HAP-1 (cell line): ENCODE data around the gene PICK1.
"Not testable (repeated sequence)": the region's sequence is repeated elsewhere in the genome, so short reads cannot be mapped to it uniquely, and the experiment has no call there.

Experiments
- DNase-seq, 2 experiments: peaks; one replicate each; pipeline ENCODE4 v3.0.0-alpha.2; 2016 to 2020; ENCODE audit warnings: low spot score in 2 of 2
- H3K27me3 ChIP-seq: fragments of 250-450 bp; sonication (Bioruptor Pico); 2 replicates; pipeline ENCODE4 v1.5.1; 2020; ENCODE audit warnings: low read depth, mild to moderate bottlenecking, moderate library complexity
- H3K36me3 ChIP-seq: fragments of 250-450 bp; sonication (Bioruptor Pico); replicated peaks from 2 replicates; pipeline ENCODE4 v1.5.1; 2020; ENCODE audit warnings: mild to moderate bottlenecking
- H3K4me1 ChIP-seq: fragments of 250-450 bp; sonication (Bioruptor Pico); 2 replicates; pipeline ENCODE4 v1.5.1; 2020; ENCODE audit warnings: mild to moderate bottlenecking
- H3K4me3 ChIP-seq: fragments of 250-450 bp; sonication (Bioruptor Pico); 2 replicates; pipeline ENCODE4 v1.5.1; 2020; ENCODE audit warnings: mild to moderate bottlenecking, moderate library complexity
- H3K9me3 ChIP-seq: fragments of 250-450 bp; sonication (Bioruptor Pico); 2 replicates; pipeline ENCODE4 v1.5.1; 2020; ENCODE audit warnings: mild to moderate bottlenecking, moderate library complexity
- in situ Hi-C: fragments of 300-500 bp; cut with MboI; formaldehyde crosslinking; loops from 3 replicates; pipeline ENCODE4 v1.14.3; 2020; ENCODE audit warnings: low sequenced_read_pairs, inconsistent platforms, mixed read lengths

PICK1 gene

GRCh38 chr22:38035530-38035885 is 21.7 kb upstream of the PICK1 start:
- peaks cover 6% of the 10 kb centered on the region for H3K4me1 ChIP-seq

DNA sequence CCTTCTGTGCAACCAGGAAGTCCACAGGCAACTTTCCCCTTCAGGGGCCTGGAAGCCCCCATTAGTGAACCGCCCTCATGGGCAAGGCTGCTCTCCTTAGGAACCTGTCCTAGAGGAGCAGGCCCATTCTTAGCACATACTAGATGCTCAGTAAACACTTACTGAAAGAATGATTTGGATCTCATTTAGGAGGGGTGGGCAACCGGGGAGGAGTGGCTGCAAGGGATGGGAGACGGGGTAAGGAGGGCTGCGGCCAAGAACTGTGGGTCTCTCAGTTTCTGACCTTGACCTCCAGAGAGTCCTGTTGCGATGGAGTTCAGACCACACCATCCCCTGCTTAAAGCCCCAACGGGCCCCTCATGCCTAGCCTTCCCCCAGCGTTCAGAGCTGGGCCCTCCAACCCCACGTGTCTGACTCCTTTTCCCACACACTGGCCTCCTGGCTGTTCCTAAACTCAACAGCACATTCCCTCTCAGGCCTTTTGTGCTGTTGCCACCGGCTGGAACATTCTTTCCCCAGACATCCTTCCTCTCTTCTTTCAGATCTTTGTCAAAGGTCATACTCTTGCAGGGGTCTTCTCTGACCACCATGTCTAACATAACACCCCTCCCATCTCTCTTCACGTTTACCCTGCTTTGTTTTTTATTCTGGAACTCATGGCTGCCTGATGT is 20.7 kb upstream of the PICK1 start:
- Histone ChIP-seq H3K4me3 (no peak overlapping the region), H3K27me3 (no peaks in the 10 kb centered on the region), H3K9me3 (no peaks in the 10 kb centered on the region), H3K4me1 (peaks cover 6% of the 10 kb centered on the region), H3K36me3 (no peaks in the 10 kb centered on the region)
- DNase-seq = no peak
- in situ Hi-C loops = no loop called here

More at GRCh38 chr22:38035530-38035885, 21.7 kb upstream of the PICK1 start:
- no peak for DNase-seq
- H3K4me3 ChIP-seq = no peak overlapping the region
- H3K9me3 ChIP-seq = no peaks in the 10 kb centered on the region
- no peaks in the 10 kb centered on the region for H3K36me3 ChIP-seq
- in situ Hi-C loops = no loop called here
- no peaks in the 10 kb centered on the region for H3K27me3 ChIP-seq

DNA sequence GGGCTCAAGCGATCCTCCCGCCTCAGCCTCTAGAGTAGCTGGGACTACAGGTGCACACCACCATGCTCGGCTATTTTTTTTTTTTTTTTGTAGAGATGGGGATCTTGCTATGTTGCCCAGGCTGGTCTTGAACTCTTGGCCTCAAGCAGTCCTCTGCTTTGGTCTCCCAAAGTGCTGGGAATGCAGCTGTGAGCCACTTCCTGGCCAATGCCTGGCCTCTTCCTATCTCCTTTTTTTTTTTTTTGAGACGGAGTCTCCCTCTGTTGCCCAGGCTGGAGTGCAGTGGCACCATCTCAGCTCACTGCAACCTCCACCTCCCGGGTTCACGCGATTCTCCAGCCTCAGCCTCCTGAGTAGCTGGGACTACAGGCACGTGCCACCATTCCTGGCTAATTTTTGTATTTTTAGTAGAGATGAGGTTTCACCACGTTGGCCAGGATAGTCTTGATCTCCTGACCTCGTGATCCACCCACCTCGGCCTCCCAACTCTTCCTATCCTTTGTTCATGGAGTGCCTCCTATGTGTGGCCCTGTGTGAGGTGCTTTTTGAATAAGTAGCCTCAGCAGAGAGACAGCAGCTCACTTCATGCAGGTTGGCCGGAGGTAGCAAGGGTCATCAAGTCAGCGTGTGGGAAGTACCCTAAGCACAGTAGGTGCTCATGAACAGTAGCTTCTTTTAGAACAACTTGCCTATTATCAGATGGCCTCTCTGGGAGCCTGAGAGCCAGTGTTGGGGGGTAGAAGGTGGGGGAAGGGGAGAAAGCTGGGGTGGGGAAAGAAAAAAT is 19.6 kb upstream of the PICK1 start:
- H3K4me1 ChIP-seq, H3K27me3 ChIP-seq, H3K4me3 ChIP-seq, H3K36me3 ChIP-seq, in situ Hi-C loops, DNase-seq, H3K9me3 ChIP-seq: not testable (repeated sequence)

DNA sequence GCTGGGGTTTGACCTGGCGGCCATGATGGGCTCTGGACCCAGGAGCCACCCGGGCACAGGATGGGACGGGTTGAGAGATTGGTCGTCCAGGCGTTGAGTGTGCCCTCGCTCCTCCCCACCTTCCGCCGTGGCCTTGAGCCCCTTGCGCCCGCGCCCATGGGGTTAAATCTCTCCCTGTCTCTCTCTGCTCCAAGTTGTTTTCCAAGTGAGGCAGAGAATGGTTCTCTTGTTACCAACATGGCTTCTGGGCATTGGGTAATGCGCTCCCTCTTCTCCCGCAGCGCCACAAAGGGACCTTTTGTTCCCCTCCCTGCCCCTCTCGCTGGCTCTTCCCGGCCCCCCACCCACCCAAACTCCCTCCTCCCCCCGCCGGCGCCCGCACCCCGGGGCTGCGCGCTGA is 18.8 kb upstream of the PICK1 start:
- no peak overlapping the region for H3K4me3 ChIP-seq
- no peak for DNase-seq

DNA sequence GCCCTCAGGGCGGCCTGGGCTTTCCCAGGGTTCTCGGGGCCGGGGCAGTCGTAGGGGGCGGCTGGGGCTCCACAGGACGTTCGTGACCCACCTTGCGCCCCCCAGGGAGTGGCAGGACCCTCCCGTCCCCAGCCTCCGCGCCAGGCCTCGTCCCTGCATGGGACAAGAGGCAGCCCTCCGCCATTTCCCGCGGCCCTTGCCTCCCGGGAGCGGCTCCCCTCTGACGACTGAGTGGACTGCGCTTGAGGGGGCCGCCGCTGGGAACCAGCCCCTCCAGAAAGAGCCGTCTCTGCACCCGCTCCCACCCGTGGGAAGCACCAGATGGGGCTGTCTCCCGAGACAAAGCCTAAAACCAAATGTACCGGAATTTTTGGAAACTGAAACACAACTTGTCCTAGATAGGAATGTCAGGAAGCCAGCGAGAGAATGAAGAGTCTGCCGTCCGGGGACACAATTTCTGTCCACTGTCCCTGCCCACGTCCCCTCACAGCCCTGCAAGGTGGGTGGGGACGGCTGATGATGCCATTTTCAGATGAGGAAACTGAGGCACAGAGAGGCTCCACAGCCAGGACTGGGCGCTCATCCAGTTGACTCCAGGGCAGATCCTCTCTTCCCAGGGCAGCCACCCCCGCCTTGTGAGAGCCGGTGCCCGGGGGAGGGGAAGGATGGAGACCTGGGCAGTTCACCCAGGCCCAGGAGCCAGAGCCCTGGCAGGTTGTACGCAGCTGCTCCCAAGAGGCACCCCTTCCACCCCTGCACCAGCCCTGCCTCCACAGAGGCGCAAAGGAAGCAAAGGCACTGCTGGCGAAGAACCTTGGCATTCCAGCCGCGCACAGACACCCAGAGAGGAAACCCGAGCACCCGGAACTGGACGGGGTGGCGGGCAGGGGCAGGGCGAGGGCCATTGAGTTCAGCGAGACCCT is 18.1 kb upstream of the PICK1 start:
- no peak overlapping the region for H3K4me3 ChIP-seq
- H3K9me3 ChIP-seq = no peaks in the 10 kb centered on the region
- H3K4me1 ChIP-seq = peaks cover 5% of the 10 kb centered on the region; the same call in 1 of the 2 replicates
- no peaks in the 10 kb centered on the region for H3K36me3 ChIP-seq
- no peaks in the 10 kb centered on the region for H3K27me3 ChIP-seq
- DNase-seq = no peak
- in situ Hi-C loops = no loop called here

More for the DNA sequence above, 18.8 kb upstream of the PICK1 start:
- in situ Hi-C loops = no loop called here
- Histone ChIP-seq H3K4me1 (peaks cover 6% of the 10 kb centered on the region), H3K36me3 (no peaks in the 10 kb centered on the region), H3K9me3 (no peaks in the 10 kb centered on the region), H3K27me3 (no peaks in the 10 kb centered on the region)

GRCh38 chr22:38040953-38041759 is 16.0 kb upstream of the PICK1 start:
- Histone ChIP-seq H3K4me3 (no peak overlapping the region), H3K27me3 (no peaks in the 10 kb centered on the region), H3K36me3 (no peaks in the 10 kb centered on the region), H3K4me1 (no peaks in the 10 kb centered on the region), H3K9me3 (no peaks in the 10 kb centered on the region)
- in situ Hi-C loops = no loop called here
- no peak for DNase-seq

- Histone ChIP-seq H3K36me3 (no peaks in the 10 kb centered on the region), H3K9me3 (no peaks in the 10 kb centered on the region), H3K4me3 (no peak overlapping the region), H3K4me1 (no peaks in the 10 kb centered on the region), H3K27me3 (no peaks in the 10 kb centered on the region)
- in situ Hi-C loops = no loop called here
- no peak for DNase-seq
Measured at GRCh38 chr22:38041760-38042487, 15.3 kb upstream of the PICK1 start.

DNA sequence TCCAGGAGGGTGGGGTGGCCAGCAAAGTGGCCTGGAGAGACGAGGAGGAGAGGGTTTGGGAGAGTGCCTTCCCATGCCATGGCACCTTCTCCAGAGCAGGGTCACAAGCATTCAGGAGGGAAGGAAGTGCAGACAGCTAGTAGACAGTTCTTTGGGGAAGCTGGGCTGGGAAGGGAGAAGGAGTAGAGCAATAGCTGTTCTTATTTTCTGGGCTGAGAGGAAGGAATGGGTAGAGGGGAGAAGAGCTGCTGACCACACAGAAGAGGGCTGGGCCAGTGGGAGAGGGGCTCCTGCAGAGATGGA is 14.8 kb upstream of the PICK1 start:
- H3K36me3 ChIP-seq = no peaks in the 10 kb centered on the region
- DNase-seq = no peak
- no peak overlapping the region for H3K4me3 ChIP-seq
- H3K4me1 ChIP-seq = no peaks in the 10 kb centered on the region
- H3K9me3 ChIP-seq = no peaks in the 10 kb centered on the region
- H3K27me3 ChIP-seq = no peaks in the 10 kb centered on the region
- in situ Hi-C loops = no loop called here

DNA sequence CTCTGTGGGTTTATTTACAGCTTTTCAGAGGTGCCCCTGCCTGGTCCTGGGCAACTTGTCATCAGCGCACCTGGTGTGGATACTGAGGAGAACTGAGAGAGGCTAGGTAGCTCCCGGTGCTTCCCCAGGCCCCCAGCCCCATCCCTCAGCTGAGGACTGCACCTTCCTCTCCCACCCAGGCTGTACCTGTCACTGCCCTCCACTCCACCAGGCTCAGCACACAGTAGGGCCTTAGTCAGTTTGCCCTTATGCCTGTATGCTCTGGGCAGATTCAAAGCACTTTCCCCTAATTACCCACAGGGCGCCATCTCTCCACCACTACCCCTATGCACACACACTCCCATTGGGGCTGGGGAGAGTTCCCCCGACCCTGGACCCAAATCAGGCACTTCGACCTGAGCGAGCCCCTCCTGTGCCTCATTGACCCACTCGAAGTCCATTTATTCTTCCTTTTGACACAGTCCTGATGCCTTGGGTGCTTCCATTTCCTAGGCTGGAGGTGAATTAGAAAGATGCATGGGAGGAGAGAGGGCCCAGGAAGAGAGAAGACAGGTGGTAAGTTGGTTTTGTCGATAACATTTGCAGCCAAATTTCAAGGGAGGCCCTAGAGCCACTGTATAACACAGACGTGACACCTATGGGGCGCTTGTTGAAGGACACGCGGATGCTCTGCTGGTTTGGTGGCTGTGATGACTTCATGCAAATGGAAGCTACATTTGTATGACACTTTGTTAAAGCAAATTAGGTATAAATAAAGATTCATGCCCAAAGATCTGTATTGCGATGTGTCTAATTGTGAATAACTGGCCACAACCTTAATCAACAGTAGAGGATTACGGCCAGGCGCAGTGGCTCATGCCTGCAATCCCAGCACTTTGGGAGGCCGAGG is 13.8 kb upstream of the PICK1 start:
- Histone ChIP-seq H3K36me3 (no peaks in the 10 kb centered on the region), H3K4me3 (no peak overlapping the region), H3K27me3 (peaks cover 5% of the 10 kb centered on the region; the same call in 1 of the 2 replicates), H3K4me1 (no peaks in the 10 kb centered on the region), H3K9me3 (no peaks in the 10 kb centered on the region)
- DNase-seq = no peak
- in situ Hi-C loops = no loop called here

GRCh38 chr22:38046070-38046748 is 11.0 kb upstream of the PICK1 start:
- in situ Hi-C loops = no loop called here
- Histone ChIP-seq H3K36me3 (no peaks in the 10 kb centered on the region), H3K27me3 (peaks cover 5% of the 10 kb centered on the region; the same call in 1 of the 2 replicates), H3K4me1 (no peaks in the 10 kb centered on the region), H3K4me3 (no peak overlapping the region), H3K9me3 (no peaks in the 10 kb centered on the region)
- no peak for DNase-seq

DNA sequence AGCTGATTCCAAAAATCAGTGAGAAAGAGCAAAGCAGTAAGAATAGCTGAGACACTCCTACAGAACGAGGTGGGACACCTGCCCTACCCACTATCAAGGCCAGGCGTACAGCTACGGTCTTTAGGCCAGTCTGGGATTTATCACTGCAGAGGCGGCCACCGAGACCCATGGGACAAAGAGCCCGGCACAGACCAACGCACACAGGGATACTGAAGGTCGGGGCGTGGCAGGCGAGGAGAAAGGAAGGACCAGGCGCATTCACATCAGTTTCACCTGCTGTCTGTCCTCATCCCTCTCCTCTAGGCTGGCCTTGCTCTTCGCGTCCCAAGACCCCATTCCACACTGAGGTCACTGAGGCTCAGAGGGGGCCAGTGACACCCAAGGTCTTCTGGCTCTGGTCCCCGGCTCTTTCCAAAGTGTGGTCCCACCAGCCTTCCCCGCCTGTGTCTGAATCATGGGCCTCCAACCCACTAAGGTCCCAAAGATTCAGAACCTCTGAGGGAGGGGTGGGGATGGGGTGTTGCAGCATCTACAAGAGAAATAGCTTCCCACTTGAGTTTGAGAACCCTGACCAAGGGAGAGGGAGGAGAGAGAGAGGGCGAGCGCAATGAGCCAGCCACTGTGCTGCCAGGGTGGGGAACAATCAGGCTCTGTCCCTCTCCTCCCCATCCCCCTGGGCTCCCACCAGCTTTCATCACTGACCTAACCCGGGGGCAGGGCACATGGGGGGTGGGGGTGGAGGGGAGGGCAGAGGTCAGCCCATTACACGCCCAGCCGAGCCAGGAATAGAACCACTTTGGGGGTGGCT is 7.2 kb upstream of the PICK1 start:
- Histone ChIP-seq H3K36me3 (no peaks in the 10 kb centered on the region), H3K4me3 (no peak overlapping the region), H3K9me3 (no peaks in the 10 kb centered on the region), H3K27me3 (peaks cover 5% of the 10 kb centered on the region; the same call in 1 of the 2 replicates), H3K4me1 (no peaks in the 10 kb centered on the region)
- in situ Hi-C loops = loop anchor here (5.0 kb wide), 1 partner anchor 522 kb away; the partner anchor contains the start of gene DMC1
- no peak for DNase-seq
